ENCODE data around the gene RBM39. TPM values are rescaled to one million over a fixed set of nuclear protein-coding genes. Genes with fewer than 3 reads are reported as not detected.

The RBM39 gene
- total and polyA plus RNA-seq, 2 of the 13 experiments (the other 11 are each of a cell fraction or from before 2014, with no cell fraction given): 788 to 920 TPM

GRCh38 chr20:35738410-35739179 is 3.5 kb downstream of the RBM39 start (continued):
- TF ChIP-seq SNAI1 (CRISPR knock-in tag; IDR thresholded peaks at IDR 0.05; ENCODE audit: borderline replicate concordance) (no peak), HNF1A (IDR thresholded peaks at IDR 0.05; ENCODE audit: low read depth) (no peak), HNF1A (CRISPR knock-in tag; IDR thresholded peaks at IDR 0.05; ENCODE audit: borderline replicate concordance) (no peak), TFDP2 (CRISPR knock-in tag; IDR thresholded peaks at IDR 0.05) (no peak), SNAPC4 (CRISPR knock-in tag; IDR thresholded peaks at IDR 0.05) (no peak), BCLAF1 (IDR thresholded peaks at IDR 0.05) (no peak), ZNF780A (CRISPR knock-in tag; IDR thresholded peaks at IDR 0.05) (no peak), POGK (CRISPR knock-in tag; conservative IDR thresholded peaks at IDR 0.05) (no peak), ATF4 (CRISPR knock-in tag; IDR thresholded peaks at IDR 0.05) (no peak), STAT5B (CRISPR knock-in tag; IDR thresholded peaks at IDR 0.05) (0 out of 2 replicates have a peak, but pooled peaks have one; percentile 5), RAD21 (CRISPR knock-in tag; IDR thresholded peaks at IDR 0.05) (0 out of 2 replicates have a peak, but pooled peaks have one; percentile 18)
